Measurements from ENCODE around the gene ATP9A. TPM values are rescaled to one million over a fixed set of nuclear protein-coding genes. Genes with fewer than 3 reads are reported as not detected.
"Not testable (repeated sequence)": the region's sequence is repeated elsewhere in the genome, so short reads cannot be mapped to it uniquely, and the experiment has no call there.

ATP9A gene
- total RNA-seq, 6 experiments from 2014 or later = 21.4 to 34.0 (median 22.8) TPM

DNA sequence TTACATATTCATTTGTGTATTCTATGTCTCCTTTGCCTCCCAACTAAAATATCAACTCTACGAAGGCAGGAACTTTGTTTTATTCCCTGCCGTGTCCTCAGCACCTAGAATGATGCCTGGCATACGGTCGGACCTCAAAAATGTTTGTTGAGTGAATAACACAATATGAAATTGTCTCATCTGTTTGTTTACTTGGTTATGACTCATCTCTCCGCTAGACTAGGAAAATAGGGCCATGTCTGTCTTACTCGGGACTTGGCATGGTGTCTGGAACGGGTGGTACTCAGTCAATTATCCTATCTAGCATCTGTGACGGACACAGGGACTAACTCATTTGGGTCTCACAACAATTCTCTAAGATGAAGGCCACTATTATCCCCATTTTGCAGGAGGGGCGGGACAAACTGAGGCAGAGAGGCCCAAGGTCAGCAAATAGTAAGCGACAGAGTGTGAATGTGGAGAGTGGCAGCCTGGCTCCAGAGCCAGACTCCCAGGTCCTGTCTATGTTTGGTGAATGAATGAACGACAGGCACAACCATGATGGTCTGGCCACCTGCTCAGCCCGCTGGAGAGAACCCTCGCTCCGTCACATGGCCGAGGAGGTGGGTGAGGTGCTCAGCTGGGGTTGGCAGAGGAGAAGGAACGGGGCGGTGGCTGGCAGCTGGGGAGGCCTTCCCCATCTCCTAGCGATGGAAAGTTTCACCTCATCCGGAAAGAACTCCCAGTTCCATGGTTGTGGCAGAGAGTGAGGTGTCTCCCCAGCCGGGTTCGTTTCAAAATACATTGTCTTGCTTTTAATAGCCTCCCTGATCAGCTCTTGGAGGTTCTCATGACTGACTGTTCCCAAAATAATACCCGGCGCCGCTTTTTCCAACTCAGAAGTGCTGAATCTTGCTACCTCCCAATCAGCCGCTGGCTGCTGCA, 198.1 kb downstream of the ATP9A start:
- Mint-ChIP-seq H3K4me3 (peak overlapping the region; percentile 55), H3K4me1 (ENCODE audit: low read depth) (peaks cover 34% of the 10 kb centered on the region), H3K27me3 (ENCODE audit: insufficient read depth) (peaks cover 12% of the 10 kb centered on the region), H3K9me3 (peaks cover 14% of the 10 kb centered on the region), H3K27ac (peak overlapping the region; percentile 40; the same call in 1 of the 2 replicates), H3K36me3 (ENCODE audit: low read depth) (peaks cover 5% of the 10 kb centered on the region; the same call in 1 of the 2 replicates)
- no peak for DNase-seq
- TF ChIP-seq, protein P1, sequence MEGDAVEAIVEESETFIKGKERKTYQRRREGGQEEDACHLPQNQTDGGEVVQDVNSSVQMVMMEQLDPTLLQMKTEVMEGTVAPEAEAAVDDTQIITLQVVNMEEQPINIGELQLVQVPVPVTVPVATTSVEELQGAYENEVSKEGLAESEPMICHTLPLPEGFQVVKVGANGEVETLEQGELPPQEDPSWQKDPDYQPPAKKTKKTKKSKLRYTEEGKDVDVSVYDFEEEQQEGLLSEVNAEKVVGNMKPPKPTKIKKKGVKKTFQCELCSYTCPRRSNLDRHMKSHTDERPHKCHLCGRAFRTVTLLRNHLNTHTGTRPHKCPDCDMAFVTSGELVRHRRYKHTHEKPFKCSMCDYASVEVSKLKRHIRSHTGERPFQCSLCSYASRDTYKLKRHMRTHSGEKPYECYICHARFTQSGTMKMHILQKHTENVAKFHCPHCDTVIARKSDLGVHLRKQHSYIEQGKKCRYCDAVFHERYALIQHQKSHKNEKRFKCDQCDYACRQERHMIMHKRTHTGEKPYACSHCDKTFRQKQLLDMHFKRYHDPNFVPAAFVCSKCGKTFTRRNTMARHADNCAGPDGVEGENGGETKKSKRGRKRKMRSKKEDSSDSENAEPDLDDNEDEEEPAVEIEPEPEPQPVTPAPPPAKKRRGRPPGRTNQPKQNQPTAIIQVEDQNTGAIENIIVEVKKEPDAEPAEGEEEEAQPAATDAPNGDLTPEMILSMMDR (IDR thresholded peaks at IDR 0.05) = no peak

DNA sequence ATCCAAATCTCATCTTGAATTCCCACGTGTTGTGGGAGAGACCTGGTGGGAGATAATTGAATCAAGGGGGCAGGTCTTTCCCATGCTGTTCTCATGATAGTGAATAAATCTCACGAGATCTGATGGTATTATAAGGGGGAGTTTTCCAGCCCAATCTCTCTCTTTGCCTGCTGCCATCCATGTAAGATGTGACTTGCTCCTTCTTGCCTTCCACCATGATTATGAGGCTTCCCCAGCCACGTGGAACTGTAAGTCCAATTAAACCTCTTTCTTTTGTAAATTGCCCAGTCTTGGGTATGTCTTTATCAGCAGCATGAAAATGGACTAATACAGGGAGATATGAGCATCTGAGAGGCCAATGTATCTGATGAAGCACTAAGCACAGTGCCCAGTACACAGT, 199.7 kb downstream of the ATP9A start:
- H3K4me3 Mint-ChIP-seq; DNase-seq; H3K9me3 Mint-ChIP-seq; H3K27ac Mint-ChIP-seq; H3K36me3 Mint-ChIP-seq (ENCODE audit: low read depth): not testable (repeated sequence)
- Mint-ChIP-seq H3K27me3 (ENCODE audit: insufficient read depth) (peaks cover 12% of the 10 kb centered on the region), H3K4me1 (ENCODE audit: low read depth) (peaks cover 42% of the 10 kb centered on the region)

DNA sequence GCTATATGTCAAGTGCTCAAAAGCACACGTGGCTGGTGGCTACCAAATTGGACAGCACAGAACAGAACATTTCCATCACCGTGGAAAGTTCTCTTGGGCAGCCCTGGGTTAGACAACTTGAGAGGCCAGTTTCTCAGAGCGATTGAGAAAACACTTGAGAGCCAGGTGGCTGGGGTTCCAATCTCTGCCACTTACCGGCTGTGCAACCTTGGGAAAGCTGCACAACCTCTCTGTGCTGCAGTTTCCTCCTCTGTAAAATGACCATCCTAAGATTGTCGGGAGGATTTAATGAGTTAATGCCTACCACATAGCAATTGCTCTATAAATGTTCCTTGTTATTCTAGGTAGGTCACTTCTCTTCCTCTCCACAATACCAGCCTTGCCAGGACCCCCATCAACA, 200.6 kb downstream of the ATP9A start:
- DNase-seq = no peak
- TF ChIP-seq, protein P1 (IDR thresholded peaks at IDR 0.05) = no peak
- H3K4me3 Mint-ChIP-seq = no peak overlapping the region
- peaks cover 9% of the 10 kb centered on the region for H3K9me3 Mint-ChIP-seq
- 0 out of 2 replicates have a peak, but pooled peaks cover 5% of the 10 kb centered on the region for H3K36me3 Mint-ChIP-seq (ENCODE audit: low read depth)
- peaks cover 16% of the 10 kb centered on the region for H3K27me3 Mint-ChIP-seq (ENCODE audit: insufficient read depth)
- peaks cover 50% of the 10 kb centered on the region for H3K4me1 Mint-ChIP-seq (ENCODE audit: low read depth)
- H3K27ac Mint-ChIP-seq = no peak overlapping the region

DNA sequence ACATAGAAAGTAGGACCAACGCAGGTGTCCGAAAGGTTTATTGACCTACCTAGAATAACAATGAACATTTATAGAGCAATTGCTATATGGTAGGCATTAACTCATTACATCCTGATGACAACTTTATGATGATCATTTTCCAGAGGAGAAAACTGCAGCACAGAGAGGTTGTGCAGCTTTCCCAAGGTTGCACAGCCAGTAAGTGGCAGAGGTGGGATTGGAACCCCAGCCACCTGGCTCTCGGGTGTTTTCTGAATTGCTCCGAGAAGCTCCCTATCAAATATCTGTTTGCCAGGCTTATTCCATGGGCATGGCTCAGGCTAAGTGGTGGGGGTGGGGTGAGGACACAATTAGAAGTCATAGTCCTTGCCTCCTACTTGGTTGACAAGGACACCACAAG, 201.6 kb downstream of the ATP9A start:
- peaks cover 54% of the 10 kb centered on the region for H3K4me1 Mint-ChIP-seq (ENCODE audit: low read depth)
- H3K4me3 Mint-ChIP-seq = no peak overlapping the region
- DNase-seq = no peak
- H3K27me3 Mint-ChIP-seq (ENCODE audit: insufficient read depth) = peaks cover 18% of the 10 kb centered on the region
- H3K27ac Mint-ChIP-seq = no peak overlapping the region
- peaks cover 9% of the 10 kb centered on the region for H3K9me3 Mint-ChIP-seq
- TF ChIP-seq, protein P1 (IDR thresholded peaks at IDR 0.05) = no peak
- 0 out of 2 replicates have a peak, but pooled peaks cover 5% of the 10 kb centered on the region for H3K36me3 Mint-ChIP-seq (ENCODE audit: low read depth)

DNA sequence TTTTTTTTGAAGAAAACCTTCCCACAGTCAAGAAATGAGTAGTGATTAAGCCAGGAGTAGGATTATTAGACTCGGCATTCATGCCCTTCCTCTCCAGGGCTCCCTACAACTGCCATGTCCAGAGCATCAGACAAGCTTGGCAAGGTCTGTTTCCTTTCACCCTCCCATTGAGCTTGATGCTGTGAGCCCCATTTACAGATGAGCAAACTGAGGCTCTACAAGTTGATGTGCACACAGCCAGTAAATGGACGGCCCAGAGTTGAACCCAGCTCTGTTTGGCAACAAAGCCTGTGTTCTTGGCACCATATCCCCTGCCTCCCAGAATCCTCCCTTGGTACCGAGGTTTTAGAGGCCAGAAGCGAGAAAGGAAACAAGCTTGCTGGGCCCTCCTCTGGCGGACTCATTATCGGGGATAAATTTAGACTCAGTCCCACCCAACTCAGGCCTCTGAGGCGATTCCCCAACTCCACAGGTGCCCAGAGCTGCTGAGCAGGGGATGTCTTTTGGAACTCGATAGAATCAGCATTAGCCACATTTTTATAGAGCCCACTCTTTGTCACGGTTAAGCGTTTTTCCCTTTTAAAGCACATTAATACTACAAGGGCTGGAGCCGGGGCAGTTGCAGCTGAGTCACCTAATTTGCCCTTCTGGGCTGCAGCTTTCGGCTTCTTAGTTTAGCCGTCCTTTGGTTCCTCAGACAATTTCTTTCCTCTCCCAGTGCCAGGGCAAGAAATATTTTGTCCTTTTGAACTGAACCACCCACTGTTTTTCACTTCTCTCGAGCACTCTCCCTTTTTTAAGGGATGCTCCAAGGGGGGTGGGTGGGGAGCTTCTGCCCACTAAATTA, 202.7 kb downstream of the ATP9A start:
- Mint-ChIP-seq H3K27me3 (ENCODE audit: insufficient read depth) (peaks cover 15% of the 10 kb centered on the region), H3K27ac (peak overlapping the region; percentile 80), H3K36me3 (ENCODE audit: low read depth) (no peaks in the 10 kb centered on the region), H3K4me3 (peak overlapping the region; percentile 80), H3K4me1 (ENCODE audit: low read depth) (peaks cover 56% of the 10 kb centered on the region), H3K9me3 (peaks cover 9% of the 10 kb centered on the region)
- DNase-seq = peak; percentile 64
- TF ChIP-seq, protein P1 (IDR thresholded peaks at IDR 0.05) = no peak

Measured in HFFc6 (cell line).